ENCODE results near the gene ARHGAP42.
"Not testable (repeated sequence)": the region's sequence is repeated elsewhere in the genome, so short reads cannot be mapped to it uniquely, and the experiment has no call there.

Gene ARHGAP42

GRCh38 chr11:100889758-100890157 lies 202.7 kb downstream of the ARHGAP42 start:
- DNase-seq (ENCODE audit: low spot score): no peak
- no peak for TF ChIP-seq CTCF (IDR thresholded peaks at IDR 0.05; ENCODE audit: extremely low read depth, insufficient read depth, missing control alignments)
- in situ Hi-C loops (cut with MboI; ENCODE audit: low pct_unique_long_range_greater_than_20kb, low sequenced_read_pairs, unreplicated experiment): no loop called here

- no peak for DNase-seq (ENCODE audit: low spot score)
- TF ChIP-seq CTCF (IDR thresholded peaks at IDR 0.05; ENCODE audit: extremely low read depth, insufficient read depth, missing control alignments): no peak
- in situ Hi-C loops (cut with MboI; ENCODE audit: low pct_unique_long_range_greater_than_20kb, low sequenced_read_pairs, unreplicated experiment): no loop called here
These were observed 203.7 kb downstream of the ARHGAP42 start for GRCh38 chr11:100890789-100891188.

- no peak for TF ChIP-seq CTCF (IDR thresholded peaks at IDR 0.05; ENCODE audit: extremely low read depth, insufficient read depth, missing control alignments)
- in situ Hi-C loops (cut with MboI; ENCODE audit: low pct_unique_long_range_greater_than_20kb, low sequenced_read_pairs, unreplicated experiment): no loop called here
- DNase-seq (ENCODE audit: low spot score): no peak
These were observed 205.8 kb downstream of the ARHGAP42 start for GRCh38 chr11:100892886-100893285.

- in situ Hi-C loops (cut with MboI; ENCODE audit: low pct_unique_long_range_greater_than_20kb, low sequenced_read_pairs, unreplicated experiment): no loop called here
- DNase-seq (ENCODE audit: low spot score): no peak
- no peak for TF ChIP-seq CTCF (IDR thresholded peaks at IDR 0.05; ENCODE audit: extremely low read depth, insufficient read depth, missing control alignments)
These were observed 208.4 kb downstream of the ARHGAP42 start for GRCh38 chr11:100895449-100895848.

GRCh38 chr11:100895976-100896375 lies 208.9 kb downstream of the ARHGAP42 start:
- in situ Hi-C loops (cut with MboI; ENCODE audit: low pct_unique_long_range_greater_than_20kb, low sequenced_read_pairs, unreplicated experiment); DNase-seq (ENCODE audit: low spot score): not testable (repeated sequence)

GRCh38 chr11:100901471-100901870 lies 214.4 kb downstream of the ARHGAP42 start:
- in situ Hi-C loops (cut with MboI; ENCODE audit: low pct_unique_long_range_greater_than_20kb, low sequenced_read_pairs, unreplicated experiment); DNase-seq (ENCODE audit: low spot score): not testable (repeated sequence)

- in situ Hi-C loops (cut with MboI; ENCODE audit: low pct_unique_long_range_greater_than_20kb, low sequenced_read_pairs, unreplicated experiment): no loop called here
- TF ChIP-seq CTCF (IDR thresholded peaks at IDR 0.05; ENCODE audit: extremely low read depth, insufficient read depth, missing control alignments): no peak
- DNase-seq (ENCODE audit: low spot score): no peak
These were observed 215.5 kb downstream of the ARHGAP42 start for GRCh38 chr11:100902454-100903141.

- TF ChIP-seq CTCF (IDR thresholded peaks at IDR 0.05; ENCODE audit: extremely low read depth, insufficient read depth, missing control alignments): no peak
- no peak for DNase-seq (ENCODE audit: low spot score)
- in situ Hi-C loops (cut with MboI; ENCODE audit: low pct_unique_long_range_greater_than_20kb, low sequenced_read_pairs, unreplicated experiment): no loop called here
These were observed 216.2 kb downstream of the ARHGAP42 start for GRCh38 chr11:100903284-100903683.
